GM19455 (cell line): ENCODE results near the gene RASL10B.

Experiments
- ATAC-seq: cut with Tn5 transposase; IDR thresholded peaks from one replicate; pipeline ENCODE4 v1.9.1; 2021; ENCODE audit not compliant: unreplicated experiment

Gene RASL10B

GRCh38 chr17:35716897-35717465 is 14.5 kb upstream of the RASL10B start:
- ATAC-seq: no peak

GRCh38 chr17:35717475-35717874 is 14.0 kb upstream of the RASL10B start:
- no peak for ATAC-seq

GRCh38 chr17:35723735-35724134 is 7.7 kb upstream of the RASL10B start:
- ATAC-seq: no peak

- ATAC-seq: no peak
Observed at GRCh38 chr17:35725058-35725457, 6.4 kb upstream of the RASL10B start.

GRCh38 chr17:35725802-35726126 is 5.7 kb upstream of the RASL10B start:
- no peak for ATAC-seq

GRCh38 chr17:35726127-35726952 is 5.1 kb upstream of the RASL10B start:
- no peak for ATAC-seq

- no peak for ATAC-seq
Observed at GRCh38 chr17:35726953-35727460, 4.4 kb upstream of the RASL10B start.

- ATAC-seq: no peak
Observed at GRCh38 chr17:35727635-35728034, 3.8 kb upstream of the RASL10B start.

- ATAC-seq: no peak
Observed at GRCh38 chr17:35728551-35728950, 2.9 kb upstream of the RASL10B start.

GRCh38 chr17:35729405-35729833 is 2.0 kb upstream of the RASL10B start:
- ATAC-seq: no peak

GRCh38 chr17:35730400-35731005 is 936 bp upstream of the RASL10B start:
- ATAC-seq: no peak

GRCh38 chr17:35731917-35732805 is 722 bp downstream of the RASL10B start:
- no peak for ATAC-seq

GRCh38 chr17:35732806-35733136 is 1.3 kb downstream of the RASL10B start:
- no peak for ATAC-seq

- no peak for ATAC-seq
Observed at GRCh38 chr17:35733366-35733765, 1.9 kb downstream of the RASL10B start.

- ATAC-seq: no peak
Observed at GRCh38 chr17:35734396-35734795, 3.0 kb downstream of the RASL10B start.

GRCh38 chr17:35735036-35735805 is 3.8 kb downstream of the RASL10B start:
- no peak for ATAC-seq

GRCh38 chr17:35736236-35736635 is 4.8 kb downstream of the RASL10B start:
- ATAC-seq: no peak

- ATAC-seq: no peak
Observed at GRCh38 chr17:35738519-35739133, 7.2 kb downstream of the RASL10B start.

- ATAC-seq: no peak
Observed at GRCh38 chr17:35740216-35740615, 8.8 kb downstream of the RASL10B start.
